Retinal pigment epithelial cell (primary cell): Measurements from ENCODE around the gene PIK3C2A.

Experiments used
- DNase-seq: peaks from one replicate; pipeline ENCODE4 v3.0.0-alpha.2; 2010; ENCODE audit warnings: low read depth
- H3K4me3 ChIP-seq: 2 replicates; pipeline ENCODE4 v1.5.1; 2011; ENCODE audit warnings: mild to moderate bottlenecking, low read length, control low read depth, moderate library complexity
- TF ChIP-seq, protein P1 (sequence below): conservative IDR thresholded peaks from 2 replicates; pipeline ENCODE4 v1.5.1; 2011; ENCODE audit warnings: low read depth, low read length, control low read depth, inconsistent platforms

Gene PIK3C2A

DNA sequence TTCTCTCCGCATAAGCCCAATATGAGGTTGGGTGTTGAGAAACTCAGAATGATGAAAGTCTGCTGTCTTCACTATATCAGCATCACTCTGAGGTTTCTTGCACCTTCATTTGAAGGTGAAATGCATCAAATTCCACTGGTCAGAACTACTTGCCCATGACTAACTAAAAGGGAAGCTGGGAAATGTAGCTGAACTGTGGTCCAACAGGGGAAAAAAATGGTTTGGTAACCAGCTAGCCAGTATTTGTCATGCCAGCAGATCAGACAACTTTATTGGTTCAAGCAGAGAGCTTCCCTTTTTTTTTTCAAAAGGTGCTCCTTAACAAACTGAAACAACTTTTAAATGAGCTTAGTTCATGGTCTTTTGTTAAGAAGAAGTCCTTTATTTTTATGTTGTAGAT, 14.2 kb upstream of the PIK3C2A start:
- TF ChIP-seq, protein P1, sequence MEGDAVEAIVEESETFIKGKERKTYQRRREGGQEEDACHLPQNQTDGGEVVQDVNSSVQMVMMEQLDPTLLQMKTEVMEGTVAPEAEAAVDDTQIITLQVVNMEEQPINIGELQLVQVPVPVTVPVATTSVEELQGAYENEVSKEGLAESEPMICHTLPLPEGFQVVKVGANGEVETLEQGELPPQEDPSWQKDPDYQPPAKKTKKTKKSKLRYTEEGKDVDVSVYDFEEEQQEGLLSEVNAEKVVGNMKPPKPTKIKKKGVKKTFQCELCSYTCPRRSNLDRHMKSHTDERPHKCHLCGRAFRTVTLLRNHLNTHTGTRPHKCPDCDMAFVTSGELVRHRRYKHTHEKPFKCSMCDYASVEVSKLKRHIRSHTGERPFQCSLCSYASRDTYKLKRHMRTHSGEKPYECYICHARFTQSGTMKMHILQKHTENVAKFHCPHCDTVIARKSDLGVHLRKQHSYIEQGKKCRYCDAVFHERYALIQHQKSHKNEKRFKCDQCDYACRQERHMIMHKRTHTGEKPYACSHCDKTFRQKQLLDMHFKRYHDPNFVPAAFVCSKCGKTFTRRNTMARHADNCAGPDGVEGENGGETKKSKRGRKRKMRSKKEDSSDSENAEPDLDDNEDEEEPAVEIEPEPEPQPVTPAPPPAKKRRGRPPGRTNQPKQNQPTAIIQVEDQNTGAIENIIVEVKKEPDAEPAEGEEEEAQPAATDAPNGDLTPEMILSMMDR: no peak
- DNase-seq: no peak
- H3K4me3 ChIP-seq: no peak overlapping the region

DNA sequence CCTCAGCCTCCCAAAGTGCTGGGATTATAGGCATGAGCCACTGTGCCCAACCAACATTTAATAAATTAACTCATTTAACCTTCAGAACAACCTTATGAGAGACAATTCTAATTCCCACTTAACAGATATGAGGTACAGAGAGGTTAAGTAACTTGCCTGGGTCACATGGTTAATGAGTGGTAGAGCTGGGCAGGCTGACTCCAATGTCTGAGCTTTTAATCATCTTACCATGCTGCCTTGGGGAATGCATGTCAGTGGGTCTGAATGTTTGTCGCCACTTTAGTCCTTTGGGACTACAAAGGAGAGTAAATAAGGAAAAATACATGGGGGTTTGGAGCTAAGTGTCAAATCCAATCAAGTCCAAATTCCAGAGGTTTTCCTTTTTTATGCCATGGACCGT, 11.2 kb upstream of the PIK3C2A start:
- TF ChIP-seq, protein P1: no peak
- H3K4me3 ChIP-seq: no peak overlapping the region
- peak; percentile 58 for DNase-seq

DNA sequence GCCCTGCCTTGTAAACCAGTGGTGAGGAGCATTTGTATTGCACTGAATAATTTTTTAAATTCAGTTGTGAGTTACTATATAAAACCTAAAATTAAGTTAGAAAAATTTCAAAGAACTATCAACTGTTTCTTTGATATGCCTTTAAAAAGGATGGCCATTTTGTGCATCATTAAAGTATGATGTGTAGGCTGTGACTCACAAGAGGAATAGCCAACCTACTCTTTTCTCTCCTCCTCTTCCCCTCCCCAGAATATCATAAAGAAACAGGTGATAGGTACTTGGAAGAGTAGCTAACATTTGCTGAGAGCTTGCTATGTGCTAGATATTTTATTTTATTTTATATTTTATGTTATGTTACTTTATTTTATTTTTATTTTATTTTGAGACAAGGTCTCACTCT, 10.6 kb upstream of the PIK3C2A start:
- no peak overlapping the region for H3K4me3 ChIP-seq
- DNase-seq: no peak
- TF ChIP-seq, protein P1: no peak

DNA sequence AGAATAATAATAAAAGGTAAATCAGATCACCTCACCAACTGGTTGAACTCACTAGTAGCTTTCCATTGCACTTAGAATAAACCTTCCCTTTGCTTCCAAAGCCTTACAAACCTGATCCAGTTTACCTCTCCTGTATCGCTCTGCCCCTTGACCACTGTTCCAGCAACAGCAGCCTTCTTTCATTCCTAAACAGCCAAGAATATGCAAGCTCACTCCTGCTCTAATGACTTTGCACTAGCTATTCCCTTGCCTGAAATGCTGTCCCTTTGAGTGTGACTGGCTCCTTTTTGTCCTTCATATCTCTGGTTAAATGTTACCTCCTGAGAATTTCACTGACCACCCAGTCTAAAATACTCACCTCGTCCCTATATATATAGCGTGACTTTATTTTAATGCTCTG, 9.6 kb upstream of the PIK3C2A start:
- no peak overlapping the region for H3K4me3 ChIP-seq
- TF ChIP-seq, protein P1: no peak
- DNase-seq: no peak

- H3K4me3 ChIP-seq: no peak overlapping the region
- TF ChIP-seq, protein P1: no peak
- DNase-seq: no peak
These were observed 6.6 kb upstream of the PIK3C2A start for GRCh38 chr11:17214338-17214737.

DNA sequence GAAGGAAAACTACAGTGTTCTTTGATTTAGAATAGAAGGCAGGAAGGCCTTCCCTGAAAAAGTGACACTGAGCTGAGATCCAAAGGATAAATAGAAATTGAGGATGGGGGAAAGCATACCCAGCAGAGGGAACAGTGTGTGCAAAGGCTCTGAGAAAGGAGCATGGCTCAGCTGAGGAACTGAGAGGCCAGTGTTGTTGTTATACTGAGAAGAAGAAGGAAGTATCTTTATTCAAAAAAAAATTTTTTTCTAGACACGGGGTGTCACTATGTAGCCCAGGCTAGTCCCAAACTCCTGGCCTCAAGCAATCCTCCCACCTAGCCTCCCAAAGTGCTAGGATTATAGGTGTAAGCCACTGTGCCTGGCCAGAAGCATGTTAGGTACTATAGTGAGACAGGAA, 3.5 kb upstream of the PIK3C2A start:
- no peak overlapping the region for H3K4me3 ChIP-seq
- TF ChIP-seq, protein P1: no peak
- no peak for DNase-seq

GRCh38 chr11:17209939-17210245, 2.1 kb upstream of the PIK3C2A start:
- TF ChIP-seq, protein P1: no peak
- no peak overlapping the region for H3K4me3 ChIP-seq
- DNase-seq: no peak
